GM21390 (cell line): Measurements from ENCODE around the gene EPHB1.
"Not testable (repeated sequence)": the region's sequence is repeated elsewhere in the genome, so short reads cannot be mapped to it uniquely, and the experiment has no call there.

ENCODE experiments used
- ATAC-seq: cut with Tn5 transposase; IDR thresholded peaks from one replicate; pipeline ENCODE4 v1.9.1; 2021; ENCODE audit not compliant: unreplicated experiment

The EPHB1 gene

GRCh38 chr3:134938029-134938525 lies 143.0 kb downstream of the EPHB1 start:
- ATAC-seq: no peak

GRCh38 chr3:134939978-134940377 lies 144.9 kb downstream of the EPHB1 start:
- no peak for ATAC-seq

GRCh38 chr3:134941820-134942219 lies 146.8 kb downstream of the EPHB1 start:
- ATAC-seq: no peak

GRCh38 chr3:134944429-134944828 lies 149.4 kb downstream of the EPHB1 start:
- ATAC-seq: no peak

- no peak for ATAC-seq
Measured at GRCh38 chr3:134949150-134949549, 154.1 kb downstream of the EPHB1 start.

- no peak for ATAC-seq
Measured at GRCh38 chr3:134952371-134952770, 157.3 kb downstream of the EPHB1 start.

GRCh38 chr3:134955874-134956273 lies 160.8 kb downstream of the EPHB1 start:
- ATAC-seq: no peak

GRCh38 chr3:134956395-134956794 lies 161.3 kb downstream of the EPHB1 start:
- ATAC-seq: peak; percentile 71

- ATAC-seq: no peak
Measured at GRCh38 chr3:134956844-134957243, 161.8 kb downstream of the EPHB1 start.

GRCh38 chr3:134959516-134959915 lies 164.5 kb downstream of the EPHB1 start:
- ATAC-seq: no peak

- no peak for ATAC-seq
Measured at GRCh38 chr3:134964226-134964625, 169.2 kb downstream of the EPHB1 start.

GRCh38 chr3:134965865-134966481 lies 170.9 kb downstream of the EPHB1 start:
- ATAC-seq: no peak

GRCh38 chr3:134970895-134971294 lies 175.8 kb downstream of the EPHB1 start:
- no peak for ATAC-seq

- ATAC-seq: no peak
Measured at GRCh38 chr3:134971306-134971705, 176.2 kb downstream of the EPHB1 start.

- ATAC-seq: not testable (repeated sequence)
Measured at GRCh38 chr3:134971907-134972306, 176.8 kb downstream of the EPHB1 start.

GRCh38 chr3:134972836-134973455 lies 177.9 kb downstream of the EPHB1 start:
- ATAC-seq: no peak

- no peak for ATAC-seq
Measured at GRCh38 chr3:134974624-134975023, 179.6 kb downstream of the EPHB1 start.

GRCh38 chr3:134976948-134977347 lies 181.9 kb downstream of the EPHB1 start:
- no peak for ATAC-seq

GRCh38 chr3:134978658-134979057 lies 183.6 kb downstream of the EPHB1 start:
- ATAC-seq: no peak

GRCh38 chr3:134985864-134986715 lies 191.0 kb downstream of the EPHB1 start:
- no peak for ATAC-seq

- ATAC-seq: no peak
Measured at GRCh38 chr3:134988666-134989065, 193.6 kb downstream of the EPHB1 start.

- no peak for ATAC-seq
Measured at GRCh38 chr3:134991003-134991402, 195.9 kb downstream of the EPHB1 start.
